PC-3 (cell line): Measurements from ENCODE around the gene SGTB.

ENCODE experiments used
- CTCF ChIP-seq: fragments of 300-600 bp; sonication (generic); conservative IDR thresholded peaks from 2 replicates; pipeline ENCODE4 v1.5.1; 2017; ENCODE audit warnings: antibody characterized with exemption, low read depth, mild to moderate bottlenecking, low read length
- EZH2 ChIP-seq: fragments of 300-600 bp; sonication (generic); IDR thresholded peaks from one replicate; pipeline ENCODE4 v1.6.1; 2017; ENCODE audit warnings: antibody characterized with exemption, mild to moderate bottlenecking, low read length; ENCODE audit not compliant: unreplicated experiment
- EZH2phosphoT487 ChIP-seq: fragments of 300-600 bp; sonication (generic); IDR thresholded peaks from 2 replicates; pipeline ENCODE4 v1.6.1; 2018; ENCODE audit warnings: mild to moderate bottlenecking, antibody characterized with exemption, low read length, borderline replicate concordance

DNA sequence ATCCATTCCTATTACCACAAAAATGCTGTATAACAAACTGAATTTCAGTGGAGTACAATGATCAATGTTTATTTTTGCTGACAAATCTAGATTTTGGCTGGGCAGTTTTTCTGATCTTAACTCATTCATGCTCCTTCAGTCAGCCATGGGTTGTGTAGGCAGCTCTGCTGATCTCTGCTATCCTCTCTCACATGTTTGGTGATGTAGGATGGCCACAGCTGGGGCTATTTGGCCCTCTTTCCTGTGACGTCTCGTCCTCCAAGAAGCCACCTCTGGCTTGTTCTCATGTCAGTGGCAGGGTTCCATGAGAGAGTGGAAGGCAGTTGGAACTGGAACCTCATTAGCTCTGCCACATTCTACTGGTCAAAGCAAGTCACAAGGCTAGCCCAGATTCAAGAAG, 9.0 kb upstream of the SGTB start:
- TF ChIP-seq CTCF = no peak
- TF ChIP-seq EZH2 = no peak
- TF ChIP-seq EZH2phosphoT487 = no peak
